22Rv1 (cell line): Measurements from ENCODE around the gene MEF2C.

ENCODE experiments used
- ZFX ChIP-seq: fragments of 450-650 bp; IDR thresholded peaks from 2 replicates; pipeline ENCODE4 v1.6.1; 2017; ENCODE audit warnings: antibody characterized with exemption, borderline replicate concordance
- TF ChIP-seq, protein P1 (sequence below): fragments of 450-650 bp; IDR thresholded peaks from 2 replicates; pipeline ENCODE4 v1.5.1; 2017; ENCODE audit warnings: mild to moderate bottlenecking

DNA sequence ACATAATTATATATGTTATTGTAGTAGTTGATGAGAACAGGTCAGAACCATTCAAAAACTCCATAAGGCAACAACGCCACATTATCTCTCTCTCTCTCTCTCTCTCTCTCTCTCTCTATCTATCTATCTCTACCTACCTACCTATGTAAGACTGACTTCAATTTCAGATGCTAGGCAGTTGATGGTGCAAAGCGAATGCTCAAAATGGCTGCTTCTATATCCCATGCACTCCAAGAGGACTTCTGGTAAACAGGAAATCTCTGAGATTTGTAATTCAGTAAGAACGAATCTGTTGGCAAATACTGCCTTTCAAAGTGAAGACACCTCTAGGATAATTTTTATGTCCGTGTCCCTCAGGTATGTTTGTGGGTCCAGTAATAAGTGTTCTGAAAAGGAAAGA, 43.7 kb downstream of the MEF2C start:
- TF ChIP-seq, protein P1, sequence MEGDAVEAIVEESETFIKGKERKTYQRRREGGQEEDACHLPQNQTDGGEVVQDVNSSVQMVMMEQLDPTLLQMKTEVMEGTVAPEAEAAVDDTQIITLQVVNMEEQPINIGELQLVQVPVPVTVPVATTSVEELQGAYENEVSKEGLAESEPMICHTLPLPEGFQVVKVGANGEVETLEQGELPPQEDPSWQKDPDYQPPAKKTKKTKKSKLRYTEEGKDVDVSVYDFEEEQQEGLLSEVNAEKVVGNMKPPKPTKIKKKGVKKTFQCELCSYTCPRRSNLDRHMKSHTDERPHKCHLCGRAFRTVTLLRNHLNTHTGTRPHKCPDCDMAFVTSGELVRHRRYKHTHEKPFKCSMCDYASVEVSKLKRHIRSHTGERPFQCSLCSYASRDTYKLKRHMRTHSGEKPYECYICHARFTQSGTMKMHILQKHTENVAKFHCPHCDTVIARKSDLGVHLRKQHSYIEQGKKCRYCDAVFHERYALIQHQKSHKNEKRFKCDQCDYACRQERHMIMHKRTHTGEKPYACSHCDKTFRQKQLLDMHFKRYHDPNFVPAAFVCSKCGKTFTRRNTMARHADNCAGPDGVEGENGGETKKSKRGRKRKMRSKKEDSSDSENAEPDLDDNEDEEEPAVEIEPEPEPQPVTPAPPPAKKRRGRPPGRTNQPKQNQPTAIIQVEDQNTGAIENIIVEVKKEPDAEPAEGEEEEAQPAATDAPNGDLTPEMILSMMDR = no peak
- no peak for TF ChIP-seq ZFX
